GM12878 (cell line): ENCODE measurements around the gene SGTB. TPM values are rescaled to one million over a fixed set of nuclear protein-coding genes. Genes with fewer than 3 reads are reported as not detected.

Experiments used
- ATAC-seq: fragments of 200-7000 bp; cut with Tn5 transposase; 3 replicates; pipeline ENCODE4 v1.9.1; 2020; ENCODE audit warnings: mild to moderate bottlenecking, moderate library complexity
- BruUV-seq: library from RNA; stranded (reverse); fragments of 400-500 nt; replicated peaks from 2 replicates; lab custom pipeline; 2021; lab: Mats Ljungman, UMichigan
- CTCF ChIA-PET: fragments of 300-600 bp; sonication (Branson Sonifier 250); formaldehyde crosslinking; extraction: SDS; loops from one replicate; lab custom pipeline; 2021; ENCODE audit warnings: inconsistent platforms; lab: Yijun Ruan, JAX
- POLR2A ChIA-PET: fragments of 350-600 bp; formaldehyde crosslinking; extraction: SDS; loops from one replicate; lab custom pipeline; 2021; ENCODE audit warnings: inconsistent platforms; lab: Charles Lee
- RAD21 ChIA-PET: fragments of 300-600 bp; sonication (Branson Sonifier 250); formaldehyde crosslinking; loops from one replicate; lab custom pipeline; 2023; ENCODE audit warnings: antibody characterized with exemption; ENCODE audit not compliant: unreplicated experiment; lab: Charles Lee
- SMC1A ChIA-PET: fragments of 300-600 bp; sonication (Branson Sonifier 250); formaldehyde crosslinking; loops from one replicate; lab custom pipeline; 2023; ENCODE audit not compliant: unreplicated experiment, uncharacterized antibody; lab: Charles Lee
- DNase-seq: peaks from one replicate; pipeline ENCODE4 v3.0.0-alpha.2; 2011; ENCODE audit warnings: low read depth, low spot score
- FAIRE-seq: peaks from 3 replicates; lab custom pipeline; 2011; peaks lifted over from hg19 to GRCh38; lab: Jason Lieb, UNC
- H2AFZ ChIP-seq: 2 replicates; pipeline ENCODE4 v1.6.0; 2011; ENCODE audit warnings: low read depth, low read length, control low read depth; ENCODE audit not compliant: control insufficient read depth
- H3K27ac ChIP-seq: 2 replicates; pipeline ENCODE4 v1.5.1; 2011; ENCODE audit warnings: control low read depth; ENCODE audit not compliant: control insufficient read depth, insufficient read depth
- H3K27me3 ChIP-seq, 2 experiments: replicated peaks in 1 of 2; 2 replicates each; pipeline versions ENCODE4 v1.6.0 to v1.6.1; 2011; ENCODE audit warnings: low read length in 1 of 2; ENCODE audit not compliant: control insufficient read depth in 2 of 2, insufficient read depth in 2 of 2
- H3K36me3 ChIP-seq, 2 experiments: 2 replicates each; pipeline ENCODE4 v1.5.1; 2011; ENCODE audit warnings: low read length in 1 of 2; ENCODE audit not compliant: control insufficient read depth in 2 of 2, insufficient read depth in 2 of 2
- H3K4me1 ChIP-seq: 2 replicates; pipeline ENCODE4 v1.6.1; 2011; ENCODE audit warnings: mild to moderate bottlenecking, low read length, moderate library complexity, mixed read lengths; ENCODE audit not compliant: control insufficient read depth, insufficient read depth
- H3K4me2 ChIP-seq: 2 replicates; pipeline ENCODE4 v1.6.0; 2011; ENCODE audit warnings: control low read depth; ENCODE audit not compliant: control insufficient read depth, insufficient read depth
- H3K4me3 ChIP-seq: fragments of 200-600 bp; sonication (generic); 2 replicates; pipeline ENCODE4 v1.5.1; 2016
- H3K79me2 ChIP-seq: 2 replicates; pipeline ENCODE4 v1.6.0; 2011; ENCODE audit warnings: low read length; ENCODE audit not compliant: control insufficient read depth, insufficient read depth
- H3K9ac ChIP-seq: 2 replicates; pipeline ENCODE4 v1.8.0; 2011; ENCODE audit warnings: low read length, control low read depth, mixed read lengths; ENCODE audit not compliant: control insufficient read depth, insufficient read depth
- H3K9me3 ChIP-seq: replicated peaks from 3 replicates; pipeline ENCODE4 v1.5.1; 2011; ENCODE audit warnings: mild to moderate bottlenecking, low read length; ENCODE audit not compliant: control insufficient read depth, insufficient read depth
- H4K20me1 ChIP-seq: 2 replicates; pipeline ENCODE4 v1.6.0; 2011; ENCODE audit not compliant: control insufficient read depth, insufficient read depth
- ATF7 ChIP-seq: fragments of 450-650 bp; IDR thresholded peaks from 2 replicates; pipeline ENCODE4 v1.6.1; 2016; ENCODE audit warnings: low read depth, mild to moderate bottlenecking
- GATAD2B ChIP-seq: fragments of 450-650 bp; conservative IDR thresholded peaks from 2 replicates; pipeline ENCODE4 v1.6.1; 2017; ENCODE audit warnings: low read depth, mild to moderate bottlenecking, moderate library complexity
- HDGF ChIP-seq: fragments of 450-650 bp; IDR thresholded peaks from 2 replicates; pipeline ENCODE4 v1.6.1; 2016; ENCODE audit warnings: antibody characterized with exemption
- WGBS: methylation state at CpG from one replicate; pipeline ENCODE4 v1.1.6; 2016; ENCODE audit warnings: low lambda C conversion rate; ENCODE audit not compliant: insufficient replicate concordance, insufficient coverage; ENCODE audit errors: missing lambda C conversion rate; 5-methylcytosine and 5-hydroxymethylcytosine counted together
- in situ Hi-C: fragments of 300-500 bp; cut with MboI; formaldehyde crosslinking; loops from 9 replicates; pipeline ENCODE4 v1.14.3; 2018; ENCODE audit warnings: mixed read lengths
- intact Hi-C: fragments of 100-400 bp; cut with micrococcal nuclease; formaldehyde crosslinking; loops from one replicate; pipeline ENCODE4 v1.14.2; 2022; ENCODE audit not compliant: unreplicated experiment
- polyA plus RNA-seq, 11 experiments: library from polyadenylated mRNA; depleted of rRNA in 4 of 11; unstranded in 6 of 11; stranded (reverse) in 5 of 11; fragments of >200 nt; fragmentation: Nextera tagmentation in 4 of 11; fragmentation: Illumina TruSeq in 1 of 11; extraction: Ambion mirVana in 4 of 11; extraction: Trizol in 1 of 11; gene quantifications; 1 replicate in 1 of 11; 2 replicates in 10 of 11; pipeline versions ENCODE4 v1.2.1 to v1.2.3, GENCODE V29; 2011 to 2016; ENCODE audit warnings: inconsistent platforms in 2 of 11, missing spikeins in 2 of 11, low read depth in 1 of 11
- total RNA-seq, 4 experiments: library from RNA; depleted of rRNA in 3 of 4; stranded (reverse); fragments of >200 nt in 3 of 4; fragmentation: Illumina TruSeq in 1 of 4; extraction: Trizol in 1 of 4; gene quantifications; 2 replicates each; pipeline versions ENCODE4 v1.2.1 to v1.2.3, GENCODE V29; 2013 to 2021
- TF ChIP-seq, protein P1 (sequence below): fragments of 450-650 bp; IDR thresholded peaks from 2 replicates; pipeline ENCODE4 v1.6.1; 2017; ENCODE audit warnings: mild to moderate bottlenecking, moderate library complexity

The SGTB gene
- total and polyA plus RNA-seq, 10 of the 15 experiments (the other 5 are each of a cell fraction or from before 2014, with no cell fraction given), result 1.0 to 7.8 (median 5.4) TPM

- Histone ChIP-seq H3K27me3 (no peaks in the 10 kb centered on the region), H3K4me2 (no peak overlapping the region), H2AFZ (no peak overlapping the region), H3K9ac (no peak overlapping the region), H4K20me1 (no peaks in the 10 kb centered on the region), H3K4me1 (no peaks in the 10 kb centered on the region), H3K27ac (no peak overlapping the region), H3K9me3 (no peaks in the 10 kb centered on the region), H3K36me3 (0 out of 4 replicates have a peak, but pooled peaks cover 0 to 2% of the 10 kb centered on the region in 2 experiments), H3K79me2 (no peaks in the 10 kb centered on the region), H3K4me3 (no peak overlapping the region)
- no peak for DNase-seq
- RAD21 ChIA-PET, result no interaction called here
- no peak for FAIRE-seq
- in situ Hi-C loops, result no loop called here
- no peak for TF ChIP-seq HDGF
- no peak for TF ChIP-seq GATAD2B
- ATAC-seq, result no peak
- SMC1A ChIA-PET, result interaction anchor here (1.1 kb wide), 1 partner anchor 22 kb away, joined by 3 read pairs; no protein-coding TSS in a partner anchor
- BruUV-seq, result no TSS peak
- POLR2A ChIA-PET, result no interaction called here
- intact Hi-C loops, result no loop called here
- CTCF ChIA-PET, result no interaction called here
These were observed 74.0 kb downstream of the SGTB start for GRCh38 chr5:65647941-65648340.

DNA sequence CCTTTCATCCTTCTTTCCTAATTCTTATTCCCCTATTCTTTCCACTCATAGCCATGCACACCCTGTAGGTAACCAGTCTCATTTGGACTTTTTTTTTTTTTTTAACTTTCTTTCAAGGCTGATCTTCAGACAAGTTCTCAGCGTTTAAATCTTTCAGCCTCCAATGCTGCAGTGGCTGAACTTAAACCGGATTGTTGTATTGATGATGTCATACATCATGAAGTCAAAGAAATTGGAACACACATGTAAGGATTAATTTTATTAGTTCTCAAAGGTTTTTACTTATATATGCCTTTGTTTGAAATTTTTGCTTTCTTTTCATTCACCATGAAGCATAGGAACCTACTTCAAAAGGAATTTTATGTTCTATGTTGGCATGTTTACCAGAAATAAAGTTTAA lies 75.0 kb downstream of the SGTB start:
- no TSS peak for BruUV-seq
- no peak overlapping the region for H3K4me3 ChIP-seq
- no peak overlapping the region for H3K4me2 ChIP-seq
- no peaks in the 10 kb centered on the region for H4K20me1 ChIP-seq
- ATAC-seq (no peak), DNase-seq (no peak), FAIRE-seq (no peak)
- in situ Hi-C loops (no loop called here), intact Hi-C loops (no loop called here)
- CTCF ChIA-PET, result no interaction called here
- no peaks in the 10 kb centered on the region for H3K79me2 ChIP-seq
- 0 out of 2 replicates have a peak, but pooled peaks have one; percentile 39 for TF ChIP-seq ATF7
- TF ChIP-seq, protein P1, sequence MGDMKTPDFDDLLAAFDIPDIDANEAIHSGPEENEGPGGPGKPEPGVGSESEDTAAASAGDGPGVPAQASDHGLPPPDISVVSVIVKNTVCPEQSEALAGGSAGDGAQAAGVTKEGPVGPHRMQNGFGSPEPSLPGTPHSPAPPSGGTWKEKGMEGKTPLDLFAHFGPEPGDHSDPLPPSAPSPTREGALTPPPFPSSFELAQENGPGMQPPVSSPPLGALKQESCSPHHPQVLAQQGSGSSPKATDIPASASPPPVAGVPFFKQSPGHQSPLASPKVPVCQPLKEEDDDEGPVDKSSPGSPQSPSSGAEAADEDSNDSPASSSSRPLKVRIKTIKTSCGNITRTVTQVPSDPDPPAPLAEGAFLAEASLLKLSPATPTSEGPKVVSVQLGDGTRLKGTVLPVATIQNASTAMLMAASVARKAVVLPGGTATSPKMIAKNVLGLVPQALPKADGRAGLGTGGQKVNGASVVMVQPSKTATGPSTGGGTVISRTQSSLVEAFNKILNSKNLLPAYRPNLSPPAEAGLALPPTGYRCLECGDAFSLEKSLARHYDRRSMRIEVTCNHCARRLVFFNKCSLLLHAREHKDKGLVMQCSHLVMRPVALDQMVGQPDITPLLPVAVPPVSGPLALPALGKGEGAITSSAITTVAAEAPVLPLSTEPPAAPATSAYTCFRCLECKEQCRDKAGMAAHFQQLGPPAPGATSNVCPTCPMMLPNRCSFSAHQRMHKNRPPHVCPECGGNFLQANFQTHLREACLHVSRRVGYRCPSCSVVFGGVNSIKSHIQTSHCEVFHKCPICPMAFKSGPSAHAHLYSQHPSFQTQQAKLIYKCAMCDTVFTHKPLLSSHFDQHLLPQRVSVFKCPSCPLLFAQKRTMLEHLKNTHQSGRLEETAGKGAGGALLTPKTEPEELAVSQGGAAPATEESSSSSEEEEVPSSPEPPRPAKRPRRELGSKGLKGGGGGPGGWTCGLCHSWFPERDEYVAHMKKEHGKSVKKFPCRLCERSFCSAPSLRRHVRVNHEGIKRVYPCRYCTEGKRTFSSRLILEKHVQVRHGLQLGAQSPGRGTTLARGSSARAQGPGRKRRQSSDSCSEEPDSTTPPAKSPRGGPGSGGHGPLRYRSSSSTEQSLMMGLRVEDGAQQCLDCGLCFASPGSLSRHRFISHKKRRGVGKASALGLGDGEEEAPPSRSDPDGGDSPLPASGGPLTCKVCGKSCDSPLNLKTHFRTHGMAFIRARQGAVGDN, result no peak
- no peaks in the 10 kb centered on the region for H3K27me3 ChIP-seq
- WGBS, result 91% methylated on average over 2 of the region's 2 CpGs
- no peak overlapping the region for H2AFZ ChIP-seq
- H3K36me3 ChIP-seq, result 0 out of 4 replicates have a peak, but pooled peaks cover 0 to 2% of the 10 kb centered on the region in 2 experiments
- H3K9me3 ChIP-seq, result no peaks in the 10 kb centered on the region
- H3K27ac ChIP-seq, result no peak overlapping the region
- SMC1A ChIA-PET, result interaction anchor here (0.7 to 1.1 kb wide), 2 partner anchors 21 to 182 kb away, joined by 3 read pairs; no protein-coding TSS in a partner anchor
- H3K4me1 ChIP-seq, result no peaks in the 10 kb centered on the region
- RAD21 ChIA-PET, result no interaction called here
- POLR2A ChIA-PET, result interaction anchor here (0.7 kb wide), 1 partner anchor 14 kb away, joined by 3 read pairs; no protein-coding TSS in a partner anchor
- no peak overlapping the region for H3K9ac ChIP-seq
